Ishikawa (cell line): ENCODE measurements around the gene LRGUK.

Experiments used
- CEBPB ChIP-seq: IDR thresholded peaks from 2 replicates; pipeline ENCODE4 v1.6.1; 2012
- CREB1 ChIP-seq: IDR thresholded peaks from 2 replicates; pipeline ENCODE4 v1.6.1; 2012; ENCODE audit warnings: low read depth
- EGR1 ChIP-seq: IDR thresholded peaks from 2 replicates; pipeline ENCODE4 v1.6.1; 2012
- EP300 ChIP-seq: IDR thresholded peaks from 2 replicates; pipeline ENCODE4 v1.6.1; 2012; ENCODE audit warnings: borderline replicate concordance
- FOXM1 ChIP-seq: IDR thresholded peaks from 2 replicates; pipeline ENCODE4 v1.6.1; 2012; ENCODE audit warnings: low read depth, borderline replicate concordance
- NFIC ChIP-seq: IDR thresholded peaks from 2 replicates; pipeline ENCODE4 v1.6.1; 2012
- RAD21 ChIP-seq: IDR thresholded peaks from 2 replicates; pipeline ENCODE4 v1.6.1; 2012; ENCODE audit warnings: low read depth
- TAF1 ChIP-seq: IDR thresholded peaks from 2 replicates; pipeline ENCODE4 v1.6.1; 2012; ENCODE audit warnings: low read depth, mild to moderate bottlenecking
- TCF12 ChIP-seq: IDR thresholded peaks from 2 replicates; pipeline ENCODE4 v1.6.1; 2012; ENCODE audit warnings: low read depth
- TEAD4 ChIP-seq: IDR thresholded peaks from 2 replicates; pipeline ENCODE4 v1.6.1; 2012
- YY1 ChIP-seq: IDR thresholded peaks from 2 replicates; pipeline ENCODE4 v1.6.1; 2012; ENCODE audit warnings: low read depth
- ZBTB7A ChIP-seq: IDR thresholded peaks from 2 replicates; pipeline ENCODE4 v1.6.1; 2012; ENCODE audit warnings: low read depth
- TF ChIP-seq, protein P1 (sequence below): IDR thresholded peaks from 2 replicates; pipeline ENCODE4 v1.6.1; 2012
- TF ChIP-seq, protein P2 (sequence below): IDR thresholded peaks from 2 replicates; pipeline ENCODE4 v1.6.1; 2012
- TF ChIP-seq, protein P3 (sequence below): IDR thresholded peaks from 2 replicates; pipeline ENCODE4 v1.6.1; 2012; ENCODE audit warnings: low read depth, mild to moderate bottlenecking

Gene LRGUK

DNA sequence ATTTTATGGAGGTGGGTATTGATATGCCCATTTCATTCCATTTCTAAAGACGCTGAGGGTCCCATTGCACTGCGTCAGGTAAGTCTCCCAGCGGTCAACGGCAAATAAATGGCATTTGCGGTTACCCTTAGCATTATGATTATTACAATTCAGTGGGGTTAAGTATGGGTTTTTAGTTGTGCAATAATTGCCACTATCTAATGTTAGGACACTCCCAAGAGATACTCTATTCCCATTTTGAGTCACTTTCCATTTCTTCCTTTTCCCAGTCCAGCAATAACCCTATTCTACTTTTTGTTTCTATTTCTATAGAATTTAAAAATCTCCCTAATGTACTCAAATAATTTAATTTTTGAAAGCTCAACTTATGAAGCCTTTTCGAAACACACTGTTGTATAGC, 185.6 kb downstream of the LRGUK start:
- TF ChIP-seq, protein P1, sequence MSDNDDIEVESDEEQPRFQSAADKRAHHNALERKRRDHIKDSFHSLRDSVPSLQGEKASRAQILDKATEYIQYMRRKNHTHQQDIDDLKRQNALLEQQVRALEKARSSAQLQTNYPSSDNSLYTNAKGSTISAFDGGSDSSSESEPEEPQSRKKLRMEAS: no peak
- TF ChIP-seq TCF12 (no peak), CEBPB (no peak), TEAD4 (no peak), FOXM1 (no peak), ZBTB7A (no peak), YY1 (no peak), NFIC (no peak), CREB1 (no peak), EGR1 (no peak), TAF1 (no peak)

DNA sequence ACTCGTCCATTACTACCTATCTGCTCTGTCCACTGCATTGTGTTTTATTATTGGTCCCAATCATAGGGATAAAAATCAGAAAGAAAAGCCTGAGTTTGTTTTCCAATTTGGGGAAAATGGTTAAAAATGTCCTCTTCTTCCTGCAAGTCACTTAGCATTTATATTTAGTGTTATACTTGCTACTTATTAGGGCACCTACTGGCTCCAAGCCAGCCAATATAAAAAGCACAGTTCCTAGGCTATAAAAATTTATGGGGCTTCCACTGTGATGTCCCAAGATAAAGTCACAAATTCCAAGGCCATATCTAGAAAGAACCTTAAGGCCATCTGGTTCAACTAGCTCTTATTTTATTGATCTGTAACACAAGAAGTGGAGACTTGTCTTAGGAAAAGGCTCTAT, 186.4 kb downstream of the LRGUK start:
- TF ChIP-seq, protein P2, sequence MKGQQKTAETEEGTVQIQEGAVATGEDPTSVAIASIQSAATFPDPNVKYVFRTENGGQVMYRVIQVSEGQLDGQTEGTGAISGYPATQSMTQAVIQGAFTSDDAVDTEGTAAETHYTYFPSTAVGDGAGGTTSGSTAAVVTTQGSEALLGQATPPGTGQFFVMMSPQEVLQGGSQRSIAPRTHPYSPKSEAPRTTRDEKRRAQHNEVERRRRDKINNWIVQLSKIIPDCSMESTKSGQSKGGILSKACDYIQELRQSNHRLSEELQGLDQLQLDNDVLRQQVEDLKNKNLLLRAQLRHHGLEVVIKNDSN: no peak
- no peak for TF ChIP-seq CREB1
- TF ChIP-seq ZBTB7A: no peak
- TF ChIP-seq, protein P3, sequence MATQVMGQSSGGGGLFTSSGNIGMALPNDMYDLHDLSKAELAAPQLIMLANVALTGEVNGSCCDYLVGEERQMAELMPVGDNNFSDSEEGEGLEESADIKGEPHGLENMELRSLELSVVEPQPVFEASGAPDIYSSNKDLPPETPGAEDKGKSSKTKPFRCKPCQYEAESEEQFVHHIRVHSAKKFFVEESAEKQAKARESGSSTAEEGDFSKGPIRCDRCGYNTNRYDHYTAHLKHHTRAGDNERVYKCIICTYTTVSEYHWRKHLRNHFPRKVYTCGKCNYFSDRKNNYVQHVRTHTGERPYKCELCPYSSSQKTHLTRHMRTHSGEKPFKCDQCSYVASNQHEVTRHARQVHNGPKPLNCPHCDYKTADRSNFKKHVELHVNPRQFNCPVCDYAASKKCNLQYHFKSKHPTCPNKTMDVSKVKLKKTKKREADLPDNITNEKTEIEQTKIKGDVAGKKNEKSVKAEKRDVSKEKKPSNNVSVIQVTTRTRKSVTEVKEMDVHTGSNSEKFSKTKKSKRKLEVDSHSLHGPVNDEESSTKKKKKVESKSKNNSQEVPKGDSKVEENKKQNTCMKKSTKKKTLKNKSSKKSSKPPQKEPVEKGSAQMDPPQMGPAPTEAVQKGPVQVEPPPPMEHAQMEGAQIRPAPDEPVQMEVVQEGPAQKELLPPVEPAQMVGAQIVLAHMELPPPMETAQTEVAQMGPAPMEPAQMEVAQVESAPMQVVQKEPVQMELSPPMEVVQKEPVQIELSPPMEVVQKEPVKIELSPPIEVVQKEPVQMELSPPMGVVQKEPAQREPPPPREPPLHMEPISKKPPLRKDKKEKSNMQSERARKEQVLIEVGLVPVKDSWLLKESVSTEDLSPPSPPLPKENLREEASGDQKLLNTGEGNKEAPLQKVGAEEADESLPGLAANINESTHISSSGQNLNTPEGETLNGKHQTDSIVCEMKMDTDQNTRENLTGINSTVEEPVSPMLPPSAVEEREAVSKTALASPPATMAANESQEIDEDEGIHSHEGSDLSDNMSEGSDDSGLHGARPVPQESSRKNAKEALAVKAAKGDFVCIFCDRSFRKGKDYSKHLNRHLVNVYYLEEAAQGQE: no peak
- TF ChIP-seq TCF12: no peak
- no peak for TF ChIP-seq TEAD4
- TF ChIP-seq EP300: no peak
- no peak for TF ChIP-seq YY1
- no peak for TF ChIP-seq CEBPB
- no peak for TF ChIP-seq NFIC
- no peak for TF ChIP-seq EGR1
- no peak for TF ChIP-seq RAD21
